Mesenchymal stem cell (in vitro differentiated cells and primary cell): Measurements from ENCODE around the gene AOPEP.

Source experiments
- DNase-seq: peaks from one replicate; pipeline ENCODE4 v3.0.0-alpha.2; 2013
- H2AFZ ChIP-seq: one replicate; pipeline ENCODE4 v1.6.1; 2013; ENCODE audit warnings: low read depth, mild to moderate bottlenecking, control low read depth, inconsistent platforms, low read length, moderate library complexity
- H2AK5ac ChIP-seq: 2 replicates; pipeline ENCODE4 v1.6.1; 2013; ENCODE audit warnings: low read length, moderate library complexity, mild to moderate bottlenecking, inconsistent platforms; ENCODE audit not compliant: severe bottlenecking
- H2BK120ac ChIP-seq: one replicate; pipeline ENCODE4 v1.6.1; 2013; ENCODE audit warnings: low read depth, mild to moderate bottlenecking, inconsistent platforms, low read length, moderate library complexity
- H2BK12ac ChIP-seq, 2 experiments: one replicate each; pipeline ENCODE4 v1.6.1; 2013; ENCODE audit warnings: inconsistent platforms in 2 of 2, low read length in 2 of 2, mild to moderate bottlenecking in 2 of 2, moderate library complexity in 2 of 2, control low read depth in 1 of 2
- H2BK15ac ChIP-seq: one replicate; pipeline ENCODE4 v1.6.1; 2013; ENCODE audit warnings: mild to moderate bottlenecking, low read depth, inconsistent platforms; ENCODE audit not compliant: poor library complexity, severe bottlenecking
- H2BK5ac ChIP-seq: 2 replicates; pipeline ENCODE4 v1.6.1; 2013; ENCODE audit warnings: low read depth, mild to moderate bottlenecking, low read length, control low read depth, inconsistent platforms; ENCODE audit not compliant: poor library complexity, severe bottlenecking
- H3K14ac ChIP-seq, 2 experiments: one replicate each; pipeline ENCODE4 v1.6.1; 2013; ENCODE audit warnings: inconsistent platforms in 2 of 2, low read length in 2 of 2, control low read depth in 1 of 2, mild to moderate bottlenecking in 1 of 2, moderate library complexity in 1 of 2
- H3K18ac ChIP-seq, 2 experiments: one replicate each; pipeline ENCODE4 v1.6.1; 2013; ENCODE audit warnings: inconsistent platforms in 2 of 2, low read length in 2 of 2, control low read depth in 1 of 2, low read depth in 1 of 2, mild to moderate bottlenecking in 1 of 2
- H3K23ac ChIP-seq, 2 experiments: one replicate each; pipeline ENCODE4 v1.6.1; 2013; ENCODE audit warnings: inconsistent platforms in 2 of 2, low read length in 2 of 2, mild to moderate bottlenecking in 2 of 2, moderate library complexity in 2 of 2, control low read depth in 1 of 2
- H3K27ac ChIP-seq: 2 replicates; pipeline ENCODE4 v1.5.1; 2013; ENCODE audit warnings: mild to moderate bottlenecking, moderate library complexity, low read length, control low read depth, inconsistent platforms; ENCODE audit not compliant: poor library complexity, severe bottlenecking
- H3K27me3 ChIP-seq, 2 experiments: 2 replicates each; pipeline versions ENCODE4 v1.6.1 to v1.7.0; 2013; ENCODE audit warnings: low read length in 2 of 2, mild to moderate bottlenecking in 2 of 2, moderate library complexity in 2 of 2, control low read depth in 1 of 2, inconsistent platforms in 1 of 2; ENCODE audit not compliant: control insufficient read depth in 1 of 2, insufficient read depth in 1 of 2
- H3K36me3 ChIP-seq, 2 experiments: 2 replicates each; pipeline versions ENCODE4 v1.6.1 to v1.7.0; 2013; ENCODE audit warnings: low read length in 2 of 2, control low read depth in 1 of 2, inconsistent platforms in 1 of 2, low read depth in 1 of 2, mild to moderate bottlenecking in 1 of 2; ENCODE audit not compliant: insufficient read depth in 2 of 2, control insufficient read depth in 1 of 2
- H3K4ac ChIP-seq, 2 experiments: one replicate each; pipeline ENCODE4 v1.6.1; 2013; ENCODE audit warnings: inconsistent platforms in 2 of 2, low read length in 2 of 2, mild to moderate bottlenecking in 2 of 2, moderate library complexity in 2 of 2, control low read depth in 1 of 2, low read depth in 1 of 2
- H3K4me1 ChIP-seq: 2 replicates; pipeline ENCODE4 v1.6.1; 2013; ENCODE audit warnings: low read depth, low read length, control low read depth; ENCODE audit not compliant: control insufficient read depth, insufficient read depth
- H3K4me2 ChIP-seq: 2 replicates; pipeline ENCODE4 v1.6.1; 2013; ENCODE audit warnings: low read length, mild to moderate bottlenecking, inconsistent platforms; ENCODE audit not compliant: poor library complexity, severe bottlenecking
- H3K4me3 ChIP-seq, 2 experiments: 2 replicates each; pipeline versions ENCODE4 v1.5.1 to v1.7.0; 2013; ENCODE audit warnings: low read length in 2 of 2, mild to moderate bottlenecking in 2 of 2, control low read depth in 1 of 2, low read depth in 1 of 2; ENCODE audit not compliant: insufficient read depth in 1 of 2
- H3K79me1 ChIP-seq: replicated peaks from 2 replicates; pipeline ENCODE4 v1.6.1; 2013; ENCODE audit warnings: mild to moderate bottlenecking, control low read depth, low read length, inconsistent platforms; ENCODE audit not compliant: poor library complexity, severe bottlenecking
- H3K9ac ChIP-seq: 2 replicates; pipeline ENCODE4 v1.7.0; 2013; ENCODE audit warnings: mild to moderate bottlenecking, low read length, moderate library complexity
- H3K9me3 ChIP-seq: 2 replicates; pipeline ENCODE4 v1.7.0; 2013; ENCODE audit warnings: mild to moderate bottlenecking, low read length; ENCODE audit not compliant: control insufficient read depth
- H4K8ac ChIP-seq: one replicate; pipeline ENCODE4 v1.6.1; 2013; ENCODE audit warnings: inconsistent platforms, mild to moderate bottlenecking, low read length, moderate library complexity
- H4K91ac ChIP-seq: one replicate; pipeline ENCODE4 v1.6.1; 2013; ENCODE audit warnings: mild to moderate bottlenecking, low read length, inconsistent platforms
- WGBS: methylation state at CpG from one replicate; pipeline ENCODE4 v1.1.7; 2013; ENCODE audit warnings: mixed read lengths; 5-methylcytosine and 5-hydroxymethylcytosine counted together

Gene AOPEP

DNA sequence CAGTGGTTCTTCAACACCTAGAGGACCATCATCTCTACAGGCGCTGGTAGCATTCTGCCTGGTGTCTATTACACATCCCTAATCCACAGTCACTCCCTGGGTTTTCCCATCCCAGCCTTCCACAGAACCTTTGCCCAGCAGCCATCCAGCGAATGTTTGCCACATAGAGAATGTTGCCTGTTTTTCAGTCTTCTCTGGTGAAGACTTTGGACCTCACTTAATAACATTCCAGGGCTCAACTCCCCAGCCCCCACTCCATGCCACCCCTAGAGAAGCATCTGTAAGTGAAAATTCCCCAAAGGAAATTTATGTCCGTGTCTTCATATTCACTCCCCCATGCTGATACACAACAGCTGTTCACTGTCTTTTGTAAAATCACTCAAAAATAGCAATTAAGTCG, 249.6 kb downstream of the AOPEP start:
- DNase-seq: no peak
- Histone ChIP-seq H3K27ac (no peak overlapping the region), H4K91ac (no peak overlapping the region), H3K79me1 (peaks cover 9% of the 10 kb centered on the region), H3K4me1 (peaks cover 18% of the 10 kb centered on the region), H3K4me3 (no peak overlapping the region), H2BK120ac (no peak overlapping the region), H3K23ac (no peak overlapping the region), H2AFZ (no peak overlapping the region), H2BK12ac (no peak overlapping the region), H3K27me3 (no peaks in the 10 kb centered on the region), H3K36me3 (peaks cover 3 to 20% of the 10 kb centered on the region in 2 experiments), H4K8ac (no peak overlapping the region), H2AK5ac (no peak overlapping the region), H2BK15ac (no peak overlapping the region), H3K18ac (no peak overlapping the region), H3K9ac (no peak overlapping the region), H3K9me3 (no peaks in the 10 kb centered on the region), H3K4me2 (no peak overlapping the region), H3K4ac (no peak overlapping the region), H3K14ac (no peak overlapping the region), H2BK5ac (no peak overlapping the region)
- 78% methylated on average over 3 of the region's 4 CpGs for WGBS

DNA sequence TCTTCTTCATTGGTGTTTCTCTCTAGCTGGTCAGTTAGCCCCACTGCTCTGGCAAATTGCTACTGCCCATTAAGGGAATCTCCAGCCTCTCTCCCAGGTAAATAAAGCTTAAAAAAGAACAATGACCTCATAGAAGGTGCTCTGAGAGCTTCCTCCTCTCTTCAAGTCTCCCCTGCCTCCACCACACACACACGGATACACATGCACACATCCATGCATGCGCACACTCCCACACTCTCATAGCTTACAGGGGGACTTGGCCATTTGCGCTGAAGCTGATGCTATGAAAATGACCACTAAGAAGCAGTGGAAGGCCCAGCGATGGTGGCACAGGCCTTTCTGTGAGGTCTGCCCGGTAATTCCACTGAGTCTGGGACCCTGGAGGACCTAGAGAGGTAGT, 250.9 kb downstream of the AOPEP start:
- no peak overlapping the region for H2BK15ac ChIP-seq
- no peak overlapping the region for H4K8ac ChIP-seq
- no peak overlapping the region for H3K18ac ChIP-seq
- no peak overlapping the region for H3K14ac ChIP-seq
- H2BK5ac ChIP-seq: no peak overlapping the region
- no peak overlapping the region for H2BK12ac ChIP-seq
- H4K91ac ChIP-seq: peak overlapping the region; percentile 7
- peaks cover 3 to 20% of the 10 kb centered on the region in 2 experiments for H3K36me3 ChIP-seq
- H2AK5ac ChIP-seq: peak overlapping the region; percentile 8
- WGBS: 92% methylated on average over 5 of the region's 5 CpGs
- no peak overlapping the region for H2BK120ac ChIP-seq
- H3K9me3 ChIP-seq: no peaks in the 10 kb centered on the region
- H3K4me1 ChIP-seq: peaks cover 15% of the 10 kb centered on the region
- no peak overlapping the region for H3K9ac ChIP-seq
- H3K23ac ChIP-seq: no peak overlapping the region
- no peak overlapping the region for H3K4me2 ChIP-seq
- H3K4me3 ChIP-seq: no peak overlapping the region
- H3K79me1 ChIP-seq: peaks cover 5% of the 10 kb centered on the region
- H3K4ac ChIP-seq: no peak overlapping the region
- H3K27ac ChIP-seq: no peak overlapping the region
- H2AFZ ChIP-seq: no peak overlapping the region
- DNase-seq: no peak
- no peaks in the 10 kb centered on the region for H3K27me3 ChIP-seq

DNA sequence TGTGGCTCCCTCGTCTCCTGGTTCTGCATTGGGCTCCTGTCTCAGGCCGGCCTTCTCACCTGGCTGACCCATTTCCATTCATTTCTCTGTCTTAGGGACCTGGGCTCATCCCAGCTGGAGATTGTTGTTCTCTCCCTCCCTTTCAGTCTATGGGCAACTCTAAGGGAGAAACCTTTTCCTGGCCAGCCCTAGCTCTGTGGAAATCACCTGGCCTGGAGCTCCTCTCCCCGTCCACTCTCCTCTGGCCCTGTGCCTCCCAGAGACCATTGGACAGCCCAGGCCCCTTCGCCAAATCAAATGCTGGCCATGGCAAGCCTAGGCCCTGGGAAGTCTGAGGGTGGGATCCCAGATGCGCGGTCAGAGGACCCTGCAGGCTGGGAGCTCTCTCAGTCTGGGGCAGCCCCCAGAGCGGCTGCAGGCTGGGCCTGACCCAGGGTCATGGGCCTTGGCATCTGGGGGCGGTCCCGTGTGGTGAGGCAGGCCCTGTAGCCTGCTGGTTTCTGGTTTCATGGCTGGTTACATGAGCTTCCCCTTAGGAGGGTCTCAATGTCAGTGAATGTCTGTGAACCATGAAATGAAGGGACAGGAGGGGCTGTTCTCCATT, 253.5 kb downstream of the AOPEP start:
- 96% methylated on average over 7 of the region's 9 CpGs for WGBS

DNA sequence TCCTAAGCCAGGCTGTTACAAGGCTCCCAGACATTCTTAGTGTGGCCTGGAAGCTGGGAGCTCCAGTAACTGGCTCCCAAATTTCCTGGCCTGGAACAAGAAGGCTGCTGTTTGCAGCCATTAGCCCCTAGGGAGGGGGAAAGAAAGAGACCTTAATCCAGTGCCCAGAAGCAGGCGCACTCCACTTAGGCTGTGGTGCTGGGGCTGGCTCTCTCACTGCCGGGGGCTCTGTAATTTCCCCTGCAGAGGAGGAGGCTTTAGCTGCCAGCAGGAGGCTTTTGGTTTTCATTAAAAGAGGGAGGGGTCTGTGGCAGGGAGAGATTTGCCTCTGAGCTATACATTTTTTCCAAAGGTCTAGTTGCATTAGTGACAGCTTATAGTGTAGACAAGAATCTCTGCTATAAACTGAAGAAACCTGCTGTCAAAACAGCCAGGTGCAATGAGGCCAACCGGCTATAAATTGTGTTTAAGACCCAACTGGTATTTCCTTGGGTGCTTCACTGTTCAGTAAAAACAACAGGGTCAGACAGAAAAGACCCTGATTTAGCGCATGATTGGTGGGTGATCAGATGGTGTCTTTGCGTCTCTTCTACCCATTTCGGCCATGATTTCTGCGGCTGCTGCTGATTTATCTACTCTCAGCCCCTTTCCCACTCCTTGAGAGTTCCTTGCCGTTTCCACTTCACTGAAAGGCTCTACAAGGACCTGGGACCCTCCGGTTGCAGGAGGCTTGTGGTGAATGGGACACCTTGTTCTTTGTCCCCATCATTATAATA, 254.6 kb downstream of the AOPEP start:
- WGBS: 82% methylated on average over 8 of the region's 9 CpGs
- H3K27ac ChIP-seq: no peak overlapping the region
- no peak overlapping the region for H3K14ac ChIP-seq
- peaks cover 2% of the 10 kb centered on the region for H3K79me1 ChIP-seq
- no peaks in the 10 kb centered on the region for H3K4me1 ChIP-seq
- no peak overlapping the region for H2BK120ac ChIP-seq
- H2BK15ac ChIP-seq: no peak overlapping the region
- no peak overlapping the region for H2BK12ac ChIP-seq
- DNase-seq: no peak
- H3K23ac ChIP-seq: no peak overlapping the region
- H2AFZ ChIP-seq: no peak overlapping the region
- no peak overlapping the region for H3K4ac ChIP-seq
- no peak overlapping the region for H3K4me3 ChIP-seq
- no peak overlapping the region for H2BK5ac ChIP-seq
- H3K9ac ChIP-seq: no peak overlapping the region
- peak overlapping the region; percentile 19 for H2AK5ac ChIP-seq
- no peaks in the 10 kb centered on the region for H3K9me3 ChIP-seq
- H3K27me3 ChIP-seq: no peaks in the 10 kb centered on the region
- H3K4me2 ChIP-seq: no peak overlapping the region
- H4K91ac ChIP-seq: no peak overlapping the region
- peaks cover 6 to 24% of the 10 kb centered on the region in 2 experiments for H3K36me3 ChIP-seq
- H4K8ac ChIP-seq: no peak overlapping the region
- no peak overlapping the region for H3K18ac ChIP-seq

More for the DNA sequence above, 253.5 kb downstream of the AOPEP start:
- H2BK5ac ChIP-seq: no peak overlapping the region
- H3K4ac ChIP-seq: no peak overlapping the region
- H4K8ac ChIP-seq: no peak overlapping the region
- no peak overlapping the region for H3K4me2 ChIP-seq
- H3K27me3 ChIP-seq: no peaks in the 10 kb centered on the region
- no peak overlapping the region for H3K9ac ChIP-seq
- H3K9me3 ChIP-seq: no peaks in the 10 kb centered on the region
- H2AFZ ChIP-seq: no peak overlapping the region
- DNase-seq: no peak
- no peak overlapping the region for H2BK12ac ChIP-seq
- H3K36me3 ChIP-seq: peaks cover 6 to 24% of the 10 kb centered on the region in 2 experiments
- H2AK5ac ChIP-seq: no peak overlapping the region
- H2BK120ac ChIP-seq: no peak overlapping the region
- H3K79me1 ChIP-seq: peaks cover 5% of the 10 kb centered on the region
- no peak overlapping the region for H3K18ac ChIP-seq
- no peak overlapping the region for H3K27ac ChIP-seq
- peaks cover 8% of the 10 kb centered on the region for H3K4me1 ChIP-seq
- H2BK15ac ChIP-seq: no peak overlapping the region
- H4K91ac ChIP-seq: no peak overlapping the region
- no peak overlapping the region for H3K23ac ChIP-seq
- H3K4me3 ChIP-seq: no peak overlapping the region
- no peak overlapping the region for H3K14ac ChIP-seq
